K562 (cell line): ENCODE results near the gene COQ4. TPM values are rescaled to one million over a fixed set of nuclear protein-coding genes. Genes with fewer than 3 reads are reported as not detected.

Experiments used
- CBFA2T2 ChIP-seq: fragments of 450-650 bp; conservative IDR thresholded peaks from 2 replicates; pipeline ENCODE4 v1.6.1; 2017; ENCODE audit warnings: mild to moderate bottlenecking
- CCNT2 ChIP-seq: IDR thresholded peaks from 2 replicates; pipeline ENCODE4 v1.6.1; 2011; ENCODE audit warnings: borderline replicate concordance, low read depth, mild to moderate bottlenecking, moderate library complexity, mixed read lengths, low read length; ENCODE audit not compliant: insufficient read length; ENCODE audit errors: extremely low read depth
- CEBPG ChIP-seq, 3 experiments: fragments of 200-800 bp in 1 of 3; sonication (Bioruptor generic) in 1 of 3; sonication (generic) in 1 of 3; formaldehyde crosslinking in 1 of 3; IDR thresholded peaks in 2 of 3; conservative IDR thresholded peaks in 1 of 3; 2 replicates each; pipeline versions ENCODE4 v1.6.1 to v1.8.0; 2016 to 2022; ENCODE audit warnings: missing compliant biosample characterization in 2 of 3, missing genetic modification characterization in 2 of 3, mild to moderate bottlenecking in 1 of 3, missing genetic modification reagents in 1 of 3
- E2F1 ChIP-seq: sonication (generic); formaldehyde crosslinking; IDR thresholded peaks from 2 replicates; pipeline ENCODE4 v1.8.1; 2023; ENCODE audit warnings: mild to moderate bottlenecking, missing genetic modification reagents, moderate library complexity
- E2F3 ChIP-seq: fragments of 250-450 bp; sonication (Bioruptor Pico); IDR thresholded peaks from 2 replicates; pipeline ENCODE4 v1.4.0; 2020; ENCODE audit warnings: mild to moderate bottlenecking
- EGR1 ChIP-seq: fragments of 450-650 bp; conservative IDR thresholded peaks from 2 replicates; pipeline ENCODE4 v1.6.1; 2017; ENCODE audit warnings: mild to moderate bottlenecking
- GTF2F1 ChIP-seq: IDR thresholded peaks from 2 replicates; pipeline ENCODE4 v1.6.1; 2011; ENCODE audit warnings: low read depth, low read length, improper control_type of control experiment
- HMG20A ChIP-seq: fragments of 450-650 bp; formaldehyde crosslinking; conservative IDR thresholded peaks from 2 replicates; pipeline ENCODE4 v1.4.0; 2020; ENCODE audit warnings: mild to moderate bottlenecking, mixed read lengths
- NCOA1 ChIP-seq: fragments of 450-650 bp; IDR thresholded peaks from 2 replicates; pipeline ENCODE4 v1.6.1; 2016; ENCODE audit warnings: low read depth
- NFXL1 ChIP-seq: fragments of 450-650 bp; formaldehyde crosslinking; IDR thresholded peaks from 2 replicates; pipeline ENCODE4 v1.4.0; 2021; ENCODE audit warnings: mild to moderate bottlenecking
- OTX1 ChIP-seq: fragments of 450-650 bp; formaldehyde crosslinking; IDR thresholded peaks from 2 replicates; pipeline ENCODE4 v1.4.0; 2022; ENCODE audit warnings: mild to moderate bottlenecking
- RFX5 ChIP-seq: IDR thresholded peaks from 2 replicates; pipeline ENCODE4 v1.6.1; 2011; ENCODE audit warnings: low read depth, mild to moderate bottlenecking, improper control_type of control experiment, low read length
- TBL1XR1 ChIP-seq, 2 experiments: IDR thresholded peaks; 2 replicates each; pipeline ENCODE4 v1.6.1; 2012; ENCODE audit warnings: improper control_type of control experiment in 2 of 2, low read length in 2 of 2, mild to moderate bottlenecking in 1 of 2
- USF2 ChIP-seq: sonication (generic); formaldehyde crosslinking; IDR thresholded peaks from 2 replicates; pipeline ENCODE4 v1.5.0; 2020; ENCODE audit warnings: missing genetic modification reagents
- WHSC1 ChIP-seq: IDR thresholded peaks from one replicate; pipeline ENCODE4 v1.6.1; 2012; ENCODE audit warnings: low read length, control low read depth, inconsistent platforms
- ZC3H4 ChIP-seq: sonication (generic); formaldehyde crosslinking; IDR thresholded peaks from 2 replicates; pipeline ENCODE4 v1.9.0; 2021; ENCODE audit warnings: missing genetic modification reagents, borderline replicate concordance
- ZNF239 ChIP-seq: fragments of 250-450 bp; sonication (Bioruptor Pico); IDR thresholded peaks from 2 replicates; pipeline ENCODE4 v1.4.0; 2020; ENCODE audit warnings: mild to moderate bottlenecking
- ZNF347 ChIP-seq: fragments of 450-650 bp; formaldehyde crosslinking; IDR thresholded peaks from 2 replicates; pipeline ENCODE4 v1.4.0; 2020; ENCODE audit warnings: low read depth, mild to moderate bottlenecking, moderate library complexity
- ZNF41 ChIP-seq: fragments of 250-450 bp; sonication (Bioruptor Pico); conservative IDR thresholded peaks from 2 replicates; pipeline ENCODE4 v1.4.0; 2020; ENCODE audit warnings: mild to moderate bottlenecking
- ZNF583 ChIP-seq: fragments of 250-450 bp; sonication (Bioruptor Pico); IDR thresholded peaks from 2 replicates; pipeline ENCODE4 v1.4.0; 2020
- ZNF655 ChIP-seq: fragments of 250-450 bp; sonication (Bioruptor Pico); IDR thresholded peaks from 2 replicates; pipeline ENCODE4 v1.5.0; 2021
- polyA plus RNA-seq, 8 experiments: library from polyadenylated mRNA; depleted of rRNA in 4 of 8; stranded (reverse) in 5 of 8; unstranded in 3 of 8; fragments of >200 nt; fragmentation: Nextera tagmentation in 2 of 8; fragmentation: Illumina TruSeq in 1 of 8; extraction: Ambion mirVana in 2 of 8; extraction: Trizol in 1 of 8; gene quantifications; 2 replicates each; pipeline versions ENCODE4 v1.2.1 to v1.2.3, GENCODE V29; 2011 to 2014; ENCODE audit warnings: inconsistent platforms in 1 of 8, missing spikeins in 1 of 8
- total RNA-seq, 7 experiments: library from RNA; depleted of rRNA in 6 of 7; stranded (reverse); fragments of >200 nt in 6 of 7; fragmentation: Illumina TruSeq in 2 of 7; extraction: Trizol in 2 of 7; gene quantifications; 2 replicates each; pipeline versions ENCODE4 v1.2.1 to v1.2.3, GENCODE V29; 2011 to 2021; ENCODE audit warnings: low replicate concordance in 1 of 7
- TF ChIP-seq, protein P1 (sequence below): fragments of 250-450 bp; sonication (Bioruptor Pico); IDR thresholded peaks from 2 replicates; pipeline ENCODE4 v1.5.0; 2021; ENCODE audit warnings: mild to moderate bottlenecking, moderate library complexity

COQ4 gene
- total and polyA plus RNA-seq, 9 of the 15 experiments (the other 6 are each of a cell fraction or from before 2014, with no cell fraction given), result 9.1 to 135 (median 67.2) TPM

- TF ChIP-seq E2F1 (CRISPR knock-in tag), result peak; percentile 87; the same call in 1 of the 2 replicates
- TF ChIP-seq CCNT2, result no peak
- TF ChIP-seq RFX5, result no peak
- TF ChIP-seq, protein P1, sequence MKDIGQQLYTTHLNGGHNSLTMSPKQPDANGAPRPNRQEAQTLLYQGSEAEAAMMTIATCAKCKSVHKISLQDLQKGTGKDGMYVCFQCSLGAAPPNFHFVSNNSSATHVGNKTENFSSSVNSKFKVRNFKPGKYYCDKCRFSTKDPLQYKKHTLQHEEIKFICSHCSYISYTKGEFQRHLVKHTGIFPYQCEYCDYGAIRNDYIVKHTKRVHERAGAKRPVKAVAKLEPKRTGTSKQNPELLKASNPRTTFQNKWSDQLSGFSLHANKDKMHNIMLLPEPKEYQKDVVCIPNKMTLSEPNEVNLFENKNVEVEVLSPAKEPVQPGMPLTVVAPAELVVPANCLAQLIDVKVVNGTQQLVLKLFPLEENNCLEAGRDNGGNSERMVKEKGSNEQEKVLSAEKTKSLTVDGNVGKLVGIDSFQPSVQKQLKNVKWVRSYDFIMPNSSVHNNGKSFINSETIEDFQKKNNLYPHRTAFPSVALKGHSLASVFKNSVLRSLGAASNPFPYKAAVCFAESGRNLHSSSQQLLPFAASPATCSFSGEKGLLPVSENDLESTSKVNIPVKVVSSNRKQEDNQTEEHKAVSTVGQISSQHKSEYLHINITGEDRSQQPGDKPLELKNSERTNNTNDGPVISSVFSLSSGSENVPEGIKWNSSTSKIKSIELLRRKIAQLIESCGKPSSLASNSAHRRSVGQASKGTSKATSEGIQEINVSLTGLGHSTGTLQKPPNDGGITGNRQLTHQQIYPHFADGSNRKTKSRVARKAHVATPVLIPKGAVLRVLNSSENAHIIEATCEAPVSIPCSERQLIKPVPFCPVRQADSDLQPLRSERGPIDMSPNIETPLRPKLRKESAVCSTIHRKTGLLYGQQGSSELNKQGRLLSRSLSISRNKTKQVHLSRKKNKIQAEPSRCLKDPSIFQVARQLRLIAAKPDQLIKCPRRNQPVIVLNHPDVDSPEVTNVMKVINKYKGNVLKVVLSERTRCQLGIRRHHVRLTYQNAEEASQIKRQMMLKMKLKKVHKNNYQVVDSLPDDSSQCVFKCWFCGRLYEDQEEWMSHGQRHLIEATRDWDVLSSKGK (CRISPR knock-in tag), result no peak
- TF ChIP-seq ZC3H4, result no peak
- peak; percentile 85; the same call in 1 of the 2 replicates for TF ChIP-seq ZNF583
- peak; percentile 44; the same call in 1 of the 2 replicates for TF ChIP-seq E2F3 (CRISPR knock-in tag)
- TF ChIP-seq ZNF655 (CRISPR knock-in tag), result no peak
- TF ChIP-seq NCOA1, result no peak
- TF ChIP-seq GTF2F1, result peak; percentile 90
- peak; percentile 77 for TF ChIP-seq ZNF41 (CRISPR knock-in tag)
- TF ChIP-seq OTX1, result peak; percentile 95
- no peak for TF ChIP-seq USF2
- no peak for TF ChIP-seq EGR1
- no peak for TF ChIP-seq ZNF347 (CRISPR knock-in tag)
- no peak for TF ChIP-seq CEBPG (CRISPR knock-in tag; IDR thresholded peaks at IDR 0.05)
- TF ChIP-seq CEBPG (tag; conservative IDR thresholded peaks at IDR 0.05 in 1 of 2, IDR thresholded peaks at IDR 0.05 in 1 of 2), result peak in 1 of 2 experiments; percentile 80; a peak in 2 of 4 replicates
- no peak for TF ChIP-seq WHSC1
- peak; percentile 69; the same call in 1 of the 2 replicates for TF ChIP-seq ZNF239 (CRISPR knock-in tag)
- TF ChIP-seq TBL1XR1 (IDR thresholded peaks at IDR 0.05; ENCODE audit: low read length in 2 of 2), result peak; percentile 78 to 88; a peak in 3 of 4 replicates
- TF ChIP-seq NFXL1 (CRISPR knock-in tag), result 0 out of 2 replicates have a peak, but pooled peaks have one; percentile 44
- 0 out of 2 replicates have a peak, but pooled peaks have one; percentile 24 for TF ChIP-seq HMG20A (CRISPR knock-in tag)
- no peak for TF ChIP-seq CBFA2T2
These were observed at the start of gene COQ4, which contains the start of gene TRUB2 (continued) for GRCh38 chr9:128322404-128323211.
